Keratinocyte (primary cell): ENCODE results near the gene SHISA9. TPM values are rescaled to one million over a fixed set of nuclear protein-coding genes. Genes with fewer than 3 reads are reported as not detected.

ENCODE experiments used
- DNase-seq: peaks from one replicate; pipeline ENCODE4 v3.0.0-alpha.2; 2011; ENCODE audit warnings: low read depth, missing footprints, low spot score
- FAIRE-seq: peaks from 2 replicates; lab custom pipeline; 2011; peaks lifted over from hg19 to GRCh38; lab: Jason Lieb, UNC
- H2AFZ ChIP-seq: 2 replicates; pipeline ENCODE4 v1.6.0; 2012; ENCODE audit warnings: low read length, control low read depth, inconsistent platforms; ENCODE audit not compliant: control insufficient read depth
- H3K27ac ChIP-seq: 2 replicates; pipeline ENCODE4 v1.5.1; 2011; ENCODE audit warnings: low read length; ENCODE audit not compliant: control insufficient read depth, insufficient read depth
- H3K27me3 ChIP-seq: 3 replicates; pipeline ENCODE4 v1.6.0; 2011; ENCODE audit warnings: low read length; ENCODE audit not compliant: control insufficient read depth, insufficient read depth; ENCODE audit errors: extremely low read depth
- H3K36me3 ChIP-seq, 2 experiments: 2 replicates in 1 of 2; 3 replicates in 1 of 2; pipeline ENCODE4 v1.5.1; 2011; ENCODE audit warnings: low read length in 2 of 2, mild to moderate bottlenecking in 1 of 2; ENCODE audit not compliant: control insufficient read depth in 2 of 2, insufficient read depth in 2 of 2; ENCODE audit errors: extremely low read depth in 1 of 2
- H3K4me1 ChIP-seq: 3 replicates; pipeline ENCODE4 v1.5.1; 2011; ENCODE audit warnings: low read length; ENCODE audit not compliant: control insufficient read depth, insufficient read depth; ENCODE audit errors: extremely low read depth
- H3K4me2 ChIP-seq: 3 replicates; pipeline ENCODE4 v1.6.0; 2011; ENCODE audit warnings: low read depth, low read length; ENCODE audit not compliant: control insufficient read depth, insufficient read depth; ENCODE audit errors: extremely low read depth
- H3K4me3 ChIP-seq, 3 experiments: fragments of 200-600 bp in 1 of 3; sonication (generic) in 1 of 3; 2 replicates in 2 of 3; 3 replicates in 1 of 3; pipeline ENCODE4 v1.5.1; 2011 to 2016; ENCODE audit warnings: low read length in 3 of 3, mild to moderate bottlenecking in 3 of 3, control low read depth in 2 of 3, inconsistent platforms in 1 of 3, low read depth in 1 of 3, mixed read lengths in 1 of 3, mixed run types in 1 of 3, moderate library complexity in 1 of 3; ENCODE audit not compliant: control insufficient read depth in 2 of 3, insufficient read depth in 2 of 3; ENCODE audit errors: extremely low read depth in 1 of 3
- H3K79me2 ChIP-seq: 2 replicates; pipeline ENCODE4 v1.6.0; 2012; ENCODE audit warnings: low read length; ENCODE audit not compliant: control insufficient read depth, insufficient read depth
- H3K9ac ChIP-seq: 3 replicates; pipeline ENCODE4 v1.6.0; 2011; ENCODE audit warnings: low read length; ENCODE audit not compliant: control insufficient read depth, insufficient read depth; ENCODE audit errors: extremely low read depth
- H3K9me1 ChIP-seq: 3 replicates; pipeline ENCODE4 v1.6.0; 2011; ENCODE audit warnings: low read length; ENCODE audit not compliant: control insufficient read depth, insufficient read depth; ENCODE audit errors: extremely low read depth
- H3K9me3 ChIP-seq: 2 replicates; pipeline ENCODE4 v1.5.1; 2012; ENCODE audit warnings: low read depth, low read length; ENCODE audit not compliant: control insufficient read depth
- H4K20me1 ChIP-seq: 3 replicates; pipeline ENCODE4 v1.6.0; 2011; ENCODE audit warnings: low read length; ENCODE audit not compliant: control insufficient read depth, insufficient read depth; ENCODE audit errors: extremely low read depth
- EZH2 ChIP-seq: IDR thresholded peaks from one replicate; pipeline ENCODE4 v1.6.1; 2012; ENCODE audit warnings: inconsistent platforms, mild to moderate bottlenecking, low read length, moderate library complexity
- dilution Hi-C: fragments of 300-500 bp; cut with MboI; formaldehyde crosslinking; loops from one replicate; pipeline ENCODE4 v1.7.0; 2020; ENCODE audit warnings: low sequenced_read_pairs; ENCODE audit not compliant: extremely low pct_ligation_motif_present
- polyA plus RNA-seq, 5 experiments: library from polyadenylated mRNA; depleted of rRNA in 3 of 5; stranded (reverse) in 3 of 5; stranded (forward) in 1 of 5; unstranded in 1 of 5; fragments of >200 nt; gene quantifications; 1 replicate in 1 of 5; 2 replicates in 3 of 5; 3 replicates in 1 of 5; pipeline versions ENCODE4 v1.2.1 to v1.2.3, GENCODE V29; 2011 to 2012; ENCODE audit warnings: missing spikeins in 2 of 5, low read depth in 1 of 5, low replicate concordance in 1 of 5
- TF ChIP-seq, protein P1 (sequence below), 3 experiments: IDR thresholded peaks in 1 of 3; conservative IDR thresholded peaks in 1 of 3; optimal IDR thresholded peaks in 1 of 3; 2 replicates in 2 of 3; 3 replicates in 1 of 3; pipeline versions ENCODE3 to v1.5.1; 2011; ENCODE audit warnings: low read length in 3 of 3, mild to moderate bottlenecking in 3 of 3, moderate library complexity in 2 of 3, control low read depth in 1 of 3, inconsistent platforms in 1 of 3; ENCODE audit not compliant: insufficient read depth in 2 of 3; ENCODE audit errors: extremely low read depth in 1 of 3

Gene SHISA9
- polyA plus RNA-seq, 1 donor (not counting 4 experiments of a cell fraction or from before 2014, with no cell fraction given): 0.28 TPM

GRCh38 chr16:13095061-13095460 lies 193.7 kb downstream of the SHISA9 start:
- Histone ChIP-seq H3K27ac (no peak overlapping the region), H3K9ac (no peak overlapping the region), H3K9me3 (no peaks in the 10 kb centered on the region), H3K36me3 (no peaks in the 10 kb centered on the region), H3K27me3 (no peaks in the 10 kb centered on the region), H2AFZ (no peak overlapping the region), H3K4me2 (no peak overlapping the region), H3K4me3 (no peak overlapping the region), H3K9me1 (no peaks in the 10 kb centered on the region), H4K20me1 (no peaks in the 10 kb centered on the region), H3K4me1 (no peaks in the 10 kb centered on the region), H3K79me2 (no peaks in the 10 kb centered on the region)
- DNase-seq (no peak), FAIRE-seq (no peak)
- TF ChIP-seq EZH2: no peak
- TF ChIP-seq, protein P1, sequence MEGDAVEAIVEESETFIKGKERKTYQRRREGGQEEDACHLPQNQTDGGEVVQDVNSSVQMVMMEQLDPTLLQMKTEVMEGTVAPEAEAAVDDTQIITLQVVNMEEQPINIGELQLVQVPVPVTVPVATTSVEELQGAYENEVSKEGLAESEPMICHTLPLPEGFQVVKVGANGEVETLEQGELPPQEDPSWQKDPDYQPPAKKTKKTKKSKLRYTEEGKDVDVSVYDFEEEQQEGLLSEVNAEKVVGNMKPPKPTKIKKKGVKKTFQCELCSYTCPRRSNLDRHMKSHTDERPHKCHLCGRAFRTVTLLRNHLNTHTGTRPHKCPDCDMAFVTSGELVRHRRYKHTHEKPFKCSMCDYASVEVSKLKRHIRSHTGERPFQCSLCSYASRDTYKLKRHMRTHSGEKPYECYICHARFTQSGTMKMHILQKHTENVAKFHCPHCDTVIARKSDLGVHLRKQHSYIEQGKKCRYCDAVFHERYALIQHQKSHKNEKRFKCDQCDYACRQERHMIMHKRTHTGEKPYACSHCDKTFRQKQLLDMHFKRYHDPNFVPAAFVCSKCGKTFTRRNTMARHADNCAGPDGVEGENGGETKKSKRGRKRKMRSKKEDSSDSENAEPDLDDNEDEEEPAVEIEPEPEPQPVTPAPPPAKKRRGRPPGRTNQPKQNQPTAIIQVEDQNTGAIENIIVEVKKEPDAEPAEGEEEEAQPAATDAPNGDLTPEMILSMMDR (optimal IDR thresholded peaks at IDR 0.05 in 1 of 3, IDR thresholded peaks at IDR 0.05 in 1 of 3, conservative IDR thresholded peaks at IDR 0.05 in 1 of 3; ENCODE audit: extremely low read depth in 1 of 3, insufficient read depth in 2 of 3, low read length in 3 of 3): no peak
- dilution Hi-C loops: no loop called here

DNA sequence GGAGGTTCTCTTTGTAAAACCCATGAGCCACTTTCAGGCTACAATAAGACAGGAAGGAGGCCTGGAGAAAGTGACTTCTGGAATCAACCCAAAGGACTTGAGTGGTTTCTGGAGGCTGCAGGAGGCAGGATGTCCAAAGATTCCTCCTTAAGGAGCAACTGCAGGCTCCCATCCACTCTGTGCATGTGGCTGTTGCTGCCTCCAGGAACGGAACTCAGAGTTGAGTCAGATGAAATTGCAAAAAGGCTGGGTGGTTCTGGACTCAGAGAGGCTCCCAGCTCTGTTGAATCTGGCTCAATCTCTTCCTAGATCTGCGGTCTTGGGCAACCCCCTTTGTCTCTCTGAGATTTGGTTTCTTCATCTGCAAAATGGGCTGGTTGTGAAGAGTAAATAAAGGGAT lies 197.1 kb downstream of the SHISA9 start:
- Histone ChIP-seq H3K4me3 (no peak overlapping the region), H3K9me1 (no peaks in the 10 kb centered on the region), H3K9me3 (no peaks in the 10 kb centered on the region), H3K4me1 (no peaks in the 10 kb centered on the region), H4K20me1 (no peaks in the 10 kb centered on the region), H3K27ac (no peak overlapping the region), H3K36me3 (no peaks in the 10 kb centered on the region), H3K4me2 (no peak overlapping the region), H3K79me2 (no peaks in the 10 kb centered on the region), H3K9ac (no peak overlapping the region), H3K27me3 (no peaks in the 10 kb centered on the region), H2AFZ (no peak overlapping the region)
- no peak for TF ChIP-seq EZH2
- TF ChIP-seq, protein P1 (optimal IDR thresholded peaks at IDR 0.05 in 1 of 3, IDR thresholded peaks at IDR 0.05 in 1 of 3, conservative IDR thresholded peaks at IDR 0.05 in 1 of 3; ENCODE audit: extremely low read depth in 1 of 3, insufficient read depth in 2 of 3, low read length in 3 of 3): no peak
- DNase-seq (no peak), FAIRE-seq (no peak)
- dilution Hi-C loops: no loop called here
